ENCODE measurements around the gene PACRG. TPM values are rescaled to one million over a fixed set of nuclear protein-coding genes. Genes with fewer than 3 reads are reported as not detected.

Gene PACRG
- total and polyA plus RNA-seq, 10 of the 15 experiments (the other 5 are each of a cell fraction or from before 2014, with no cell fraction given) = not detected

DNA sequence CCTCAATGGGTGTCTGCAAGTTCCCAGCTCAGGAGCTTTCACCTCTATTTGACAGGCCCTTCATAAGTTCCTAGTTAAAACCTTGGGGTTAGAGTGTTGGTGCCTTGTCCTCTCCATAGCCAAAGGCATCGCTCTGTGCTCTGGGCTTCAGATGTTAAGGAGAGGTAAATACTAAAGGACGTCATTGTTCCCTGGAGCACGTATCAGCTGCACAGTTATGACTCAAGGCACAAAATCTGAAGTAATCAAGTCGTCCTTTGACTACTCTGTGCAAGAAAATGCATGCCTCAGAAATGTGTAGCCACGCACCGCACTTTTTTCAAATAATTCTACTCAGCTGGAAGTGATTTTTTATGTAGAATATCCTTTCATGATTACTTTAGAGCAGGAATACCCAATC, 446.0 kb downstream of the PACRG start:
- Histone ChIP-seq H4K20me1 (ENCODE audit: control insufficient read depth, insufficient read depth) (no peaks in the 10 kb centered on the region), H3K4me3 (no peak overlapping the region), H3K9ac (ENCODE audit: control insufficient read depth, insufficient read depth, low read length) (no peak overlapping the region), H3K9me3 (replicated peaks; ENCODE audit: control insufficient read depth, insufficient read depth, low read length) (no peaks in the 10 kb centered on the region), H3K79me2 (ENCODE audit: control insufficient read depth, insufficient read depth, low read length) (no peaks in the 10 kb centered on the region), H3K4me2 (ENCODE audit: control insufficient read depth, insufficient read depth) (no peak overlapping the region), H3K4me1 (ENCODE audit: control insufficient read depth, insufficient read depth, low read length) (no peaks in the 10 kb centered on the region), H2AFZ (ENCODE audit: control insufficient read depth, low read depth, low read length) (no peak overlapping the region), H3K27ac (ENCODE audit: control insufficient read depth, insufficient read depth) (no peak overlapping the region), H3K36me3 (ENCODE audit: control insufficient read depth in 2 of 2, insufficient read depth in 2 of 2, low read length in 1 of 2) (no peaks in the 10 kb centered on the region), H3K27me3 (replicated peaks in 1 of 2; ENCODE audit: control insufficient read depth in 2 of 2, insufficient read depth in 2 of 2, low read length in 1 of 2) (peaks cover 0 to 2% of the 10 kb centered on the region in 2 experiments; a peak in 2 of 4 replicates)
- POLR2A ChIA-PET = no interaction called here
- no peak for ATAC-seq
- DNase-seq (ENCODE audit: low read depth, low spot score) = no peak
- FAIRE-seq = no peak
- in situ Hi-C loops (cut with MboI) (loop anchor here (10.0 kb wide), 1 partner anchor 781 kb away; no protein-coding TSS in a partner anchor), intact Hi-C loops (cut with micrococcal nuclease; ENCODE audit: unreplicated experiment) (loop anchor here (10.0 kb wide), 1 partner anchor 381 kb away; no protein-coding TSS in a partner anchor)
- TF ChIP-seq CREM (IDR thresholded peaks at IDR 0.05; ENCODE audit: low read depth) (no peak), RUNX3 (IDR thresholded peaks at IDR 0.05; ENCODE audit: low read length) (no peak), TCF12 (IDR thresholded peaks at IDR 0.05; ENCODE audit: low read depth, low read length) (no peak), NBN (IDR thresholded peaks at IDR 0.05) (no peak), SREBF1 (IDR thresholded peaks at IDR 0.05; ENCODE audit: low read length) (no peak)
- TF ChIP-seq, protein P1, sequence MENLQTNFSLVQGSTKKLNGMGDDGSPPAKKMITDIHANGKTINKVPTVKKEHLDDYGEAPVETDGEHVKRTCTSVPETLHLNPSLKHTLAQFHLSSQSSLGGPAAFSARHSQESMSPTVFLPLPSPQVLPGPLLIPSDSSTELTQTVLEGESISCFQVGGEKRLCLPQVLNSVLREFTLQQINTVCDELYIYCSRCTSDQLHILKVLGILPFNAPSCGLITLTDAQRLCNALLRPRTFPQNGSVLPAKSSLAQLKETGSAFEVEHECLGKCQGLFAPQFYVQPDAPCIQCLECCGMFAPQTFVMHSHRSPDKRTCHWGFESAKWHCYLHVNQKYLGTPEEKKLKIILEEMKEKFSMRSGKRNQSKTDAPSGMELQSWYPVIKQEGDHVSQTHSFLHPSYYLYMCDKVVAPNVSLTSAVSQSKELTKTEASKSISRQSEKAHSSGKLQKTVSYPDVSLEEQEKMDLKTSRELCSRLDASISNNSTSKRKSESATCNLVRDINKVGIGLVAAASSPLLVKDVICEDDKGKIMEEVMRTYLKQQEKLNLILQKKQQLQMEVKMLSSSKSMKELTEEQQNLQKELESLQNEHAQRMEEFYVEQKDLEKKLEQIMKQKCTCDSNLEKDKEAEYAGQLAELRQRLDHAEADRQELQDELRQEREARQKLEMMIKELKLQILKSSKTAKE (IDR thresholded peaks at IDR 0.05; ENCODE audit: low read depth, poor library complexity, severe bottlenecking) = no peak
- CTCF ChIA-PET = no interaction called here
- RAD21 ChIA-PET (ENCODE audit: unreplicated experiment) = no interaction called here
- 6% methylated on average over 6 of the region's 6 CpGs for WGBS (ENCODE audit: insufficient coverage, insufficient replicate concordance, low lambda C conversion rate, missing lambda C conversion rate)
- SMC1A ChIA-PET (ENCODE audit: uncharacterized antibody, unreplicated experiment) = no interaction called here
- no TSS peak for BruUV-seq (replicated peaks)

DNA sequence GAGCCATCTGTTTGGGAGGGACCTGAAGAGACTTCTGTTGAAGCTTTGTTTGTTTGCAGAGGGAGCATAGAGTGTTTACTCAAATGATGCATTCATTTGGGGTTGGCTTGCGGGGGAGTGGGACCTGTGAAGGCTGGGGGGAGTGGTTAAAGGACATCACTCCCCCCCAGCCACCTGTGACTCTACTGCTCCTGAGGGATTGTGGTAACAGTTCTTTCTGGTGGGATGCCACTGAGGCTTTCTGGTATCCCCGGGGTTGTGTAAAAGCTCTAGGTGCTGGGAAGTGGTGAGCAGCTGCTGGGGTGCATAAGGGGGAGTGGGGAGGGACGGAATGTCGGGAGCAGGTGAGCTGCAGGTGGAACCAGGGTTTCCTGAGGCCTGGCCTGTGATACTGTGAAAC, 447.5 kb downstream of the PACRG start:
- no peaks in the 10 kb centered on the region for H3K79me2 ChIP-seq (ENCODE audit: control insufficient read depth, insufficient read depth, low read length)
- H3K9ac ChIP-seq (ENCODE audit: control insufficient read depth, insufficient read depth, low read length) = no peak overlapping the region
- 2% methylated on average over 4 of the region's 4 CpGs for WGBS (ENCODE audit: insufficient coverage, insufficient replicate concordance, low lambda C conversion rate, missing lambda C conversion rate)
- FAIRE-seq = no peak
- no peak for DNase-seq (ENCODE audit: low read depth, low spot score)
- H3K27ac ChIP-seq (ENCODE audit: control insufficient read depth, insufficient read depth) = no peak overlapping the region
- no peaks in the 10 kb centered on the region for H3K4me1 ChIP-seq (ENCODE audit: control insufficient read depth, insufficient read depth, low read length)
- POLR2A ChIA-PET = no interaction called here
- no peaks in the 10 kb centered on the region for H3K9me3 ChIP-seq (replicated peaks; ENCODE audit: control insufficient read depth, insufficient read depth, low read length)
- H3K4me3 ChIP-seq = no peak overlapping the region
- peaks cover 0 to 2% of the 10 kb centered on the region in 2 experiments; a peak in 2 of 4 replicates for H3K27me3 ChIP-seq (replicated peaks in 1 of 2; ENCODE audit: control insufficient read depth in 2 of 2, insufficient read depth in 2 of 2, low read length in 1 of 2)
- no peaks in the 10 kb centered on the region for H3K36me3 ChIP-seq (ENCODE audit: control insufficient read depth in 2 of 2, insufficient read depth in 2 of 2, low read length in 1 of 2)
- in situ Hi-C loops (cut with MboI) = loop anchor here (10.0 kb wide), 1 partner anchor 780 kb away; no protein-coding TSS in a partner anchor
- no peak overlapping the region for H2AFZ ChIP-seq (ENCODE audit: control insufficient read depth, low read depth, low read length)
- CTCF ChIA-PET = no interaction called here
- intact Hi-C loops (cut with micrococcal nuclease; ENCODE audit: unreplicated experiment) = loop anchor here (10.0 kb wide), 1 partner anchor 380 kb away; no protein-coding TSS in a partner anchor
- no TSS peak for BruUV-seq (replicated peaks)
- no peaks in the 10 kb centered on the region for H4K20me1 ChIP-seq (ENCODE audit: control insufficient read depth, insufficient read depth)
- RAD21 ChIA-PET (ENCODE audit: unreplicated experiment) = no interaction called here
- no peak overlapping the region for H3K4me2 ChIP-seq (ENCODE audit: control insufficient read depth, insufficient read depth)
- no peak for ATAC-seq
- SMC1A ChIA-PET (ENCODE audit: uncharacterized antibody, unreplicated experiment) = no interaction called here
- TF ChIP-seq SP1 (IDR thresholded peaks at IDR 0.05; ENCODE audit: low read depth, low read length) = no peak
- TF ChIP-seq, protein P2, sequence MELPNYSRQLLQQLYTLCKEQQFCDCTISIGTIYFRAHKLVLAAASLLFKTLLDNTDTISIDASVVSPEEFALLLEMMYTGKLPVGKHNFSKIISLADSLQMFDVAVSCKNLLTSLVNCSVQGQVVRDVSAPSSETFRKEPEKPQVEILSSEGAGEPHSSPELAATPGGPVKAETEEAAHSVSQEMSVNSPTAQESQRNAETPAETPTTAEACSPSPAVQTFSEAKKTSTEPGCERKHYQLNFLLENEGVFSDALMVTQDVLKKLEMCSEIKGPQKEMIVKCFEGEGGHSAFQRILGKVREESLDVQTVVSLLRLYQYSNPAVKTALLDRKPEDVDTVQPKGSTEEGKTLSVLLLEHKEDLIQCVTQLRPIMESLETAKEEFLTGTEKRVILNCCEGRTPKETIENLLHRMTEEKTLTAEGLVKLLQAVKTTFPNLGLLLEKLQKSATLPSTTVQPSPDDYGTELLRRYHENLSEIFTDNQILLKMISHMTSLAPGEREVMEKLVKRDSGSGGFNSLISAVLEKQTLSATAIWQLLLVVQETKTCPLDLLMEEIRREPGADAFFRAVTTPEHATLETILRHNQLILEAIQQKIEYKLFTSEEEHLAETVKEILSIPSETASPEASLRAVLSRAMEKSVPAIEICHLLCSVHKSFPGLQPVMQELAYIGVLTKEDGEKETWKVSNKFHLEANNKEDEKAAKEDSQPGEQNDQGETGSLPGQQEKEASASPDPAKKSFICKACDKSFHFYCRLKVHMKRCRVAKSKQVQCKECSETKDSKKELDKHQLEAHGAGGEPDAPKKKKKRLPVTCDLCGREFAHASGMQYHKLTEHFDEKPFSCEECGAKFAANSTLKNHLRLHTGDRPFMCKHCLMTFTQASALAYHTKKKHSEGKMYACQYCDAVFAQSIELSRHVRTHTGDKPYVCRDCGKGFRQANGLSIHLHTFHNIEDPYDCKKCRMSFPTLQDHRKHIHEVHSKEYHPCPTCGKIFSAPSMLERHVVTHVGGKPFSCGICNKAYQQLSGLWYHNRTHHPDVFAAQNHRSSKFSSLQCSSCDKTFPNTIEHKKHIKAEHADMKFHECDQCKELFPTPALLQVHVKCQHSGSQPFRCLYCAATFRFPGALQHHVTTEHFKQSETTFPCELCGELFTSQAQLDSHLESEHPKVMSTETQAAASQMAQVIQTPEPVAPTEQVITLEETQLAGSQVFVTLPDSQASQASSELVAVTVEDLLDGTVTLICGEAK (IDR thresholded peaks at IDR 0.05; ENCODE audit: borderline replicate concordance) = no peak
- TF ChIP-seq GABPA (IDR thresholded peaks at IDR 0.05; ENCODE audit: low read depth) = no peak
- TF ChIP-seq SREBF1 (IDR thresholded peaks at IDR 0.05; ENCODE audit: low read length) = no peak
- TF ChIP-seq MXI1 (IDR thresholded peaks at IDR 0.05; ENCODE audit: low read depth, low read length) = no peak
- no peak for TF ChIP-seq NR2C2 (IDR thresholded peaks at IDR 0.05; ENCODE audit: borderline replicate concordance, control insufficient read depth, insufficient read length, low read depth)
- TF ChIP-seq BRCA1 (IDR thresholded peaks at IDR 0.05; ENCODE audit: low read depth, low read length) = no peak
- TF ChIP-seq EP300 (IDR thresholded peaks at IDR 0.05; ENCODE audit: borderline replicate concordance in 1 of 2, control insufficient read depth in 1 of 2, low read depth in 2 of 2, low read length in 2 of 2) = no peak
